Raji (cell line): Measurements from ENCODE around the gene RPS26.

Source experiments
- POLR2A ChIP-seq: IDR thresholded peaks from 2 replicates; pipeline ENCODE4 v1.6.1; 2011; ENCODE audit warnings: low read depth, low read length, control low read depth; ENCODE audit not compliant: insufficient read depth

The RPS26 gene

DNA sequence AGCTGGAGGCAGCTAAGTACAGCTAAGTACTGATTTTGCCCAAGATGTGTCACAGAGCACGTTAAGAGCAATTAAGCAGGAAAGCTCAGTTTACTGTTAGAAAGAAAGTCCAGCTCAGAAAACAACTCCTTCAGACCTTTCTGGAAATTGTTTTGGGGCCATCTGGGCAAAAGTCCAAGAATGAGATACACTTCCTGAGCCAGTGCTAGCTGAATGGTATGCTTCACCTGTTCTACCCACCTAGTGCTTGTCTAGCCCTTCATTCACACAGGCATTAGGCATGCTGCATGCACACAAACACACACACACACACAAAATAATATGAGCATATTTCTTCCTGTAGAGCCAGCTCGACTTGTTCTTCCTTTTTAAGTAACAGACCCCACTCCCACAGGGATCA lies 27.5 kb upstream of the RPS26 start:
- no peak for TF ChIP-seq POLR2A

GRCh38 chr12:56017181-56017580 lies 24.5 kb upstream of the RPS26 start:
- no peak for TF ChIP-seq POLR2A

- no peak for TF ChIP-seq POLR2A
Measured at GRCh38 chr12:56018356-56018755, 23.4 kb upstream of the RPS26 start.

- TF ChIP-seq POLR2A: no peak
Measured at GRCh38 chr12:56020423-56021184, 21.1 kb upstream of the RPS26 start, which contains the start of gene IKZF4. IKZF4 (plus strand) TSS chr12:56021043; CDS start chr12:56021494, 451 bp downstream.

DNA sequence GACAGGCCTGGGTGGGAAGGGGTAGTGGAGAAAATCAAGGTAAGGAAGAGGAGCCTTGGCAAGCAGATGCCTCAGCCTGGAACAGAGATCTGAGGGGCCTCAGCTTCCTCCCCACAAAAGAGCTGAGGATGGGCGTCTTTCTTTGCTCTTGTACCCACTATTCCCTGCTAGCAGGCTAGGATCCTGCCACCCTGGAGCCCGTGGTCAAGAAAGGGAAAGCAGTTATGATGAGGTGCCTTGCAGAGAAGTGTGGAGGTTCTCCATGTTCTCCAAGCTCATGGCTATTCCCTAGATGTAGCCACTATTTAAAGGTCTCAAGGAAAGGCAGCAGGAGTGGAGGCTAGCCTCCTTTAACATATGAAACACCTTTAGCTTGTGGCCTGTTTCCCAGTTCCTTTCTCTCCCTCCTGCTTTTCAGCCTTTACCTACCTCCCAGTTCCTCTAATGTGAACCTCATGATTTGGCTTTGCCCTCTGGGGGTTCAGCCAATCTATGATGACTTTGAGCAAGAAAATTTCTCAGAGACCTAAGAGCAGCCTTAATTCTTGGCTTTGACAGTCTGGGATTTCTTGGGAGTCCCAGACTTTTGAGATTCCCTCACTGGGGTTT lies 19.7 kb upstream of the RPS26 start:
- no peak for TF ChIP-seq POLR2A

DNA sequence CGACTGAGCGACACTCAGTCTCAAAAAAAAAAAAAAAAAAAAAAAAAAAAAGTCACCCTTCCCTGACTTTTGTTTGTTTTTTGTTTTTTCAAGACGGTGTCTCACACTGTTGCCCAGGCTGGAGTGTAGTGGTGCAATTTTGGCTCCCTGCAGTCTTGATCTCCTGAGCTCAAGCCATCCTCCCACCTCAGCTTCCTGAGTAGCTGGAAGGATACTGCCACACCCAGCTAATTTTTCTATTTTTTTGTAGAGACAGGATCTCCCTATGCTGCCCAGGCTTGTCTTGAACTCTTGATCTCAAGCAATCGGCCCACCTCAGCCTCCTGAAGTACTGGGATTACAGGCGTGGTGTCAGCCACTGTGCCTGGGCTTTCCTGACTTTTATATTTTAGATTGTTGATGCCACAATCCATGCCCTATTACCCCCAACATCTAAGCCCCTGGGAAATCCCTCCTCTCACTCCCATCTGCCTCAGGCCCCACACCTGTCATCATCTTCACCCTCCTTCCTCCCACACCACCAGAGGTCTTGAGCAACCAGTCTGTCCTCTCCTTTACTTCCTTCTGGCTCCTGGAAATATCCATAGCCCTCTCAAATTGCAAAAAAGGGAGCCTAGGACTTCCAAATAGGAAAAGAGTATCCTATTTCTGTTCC lies 13.1 kb upstream of the RPS26 start:
- no peak for TF ChIP-seq POLR2A

DNA sequence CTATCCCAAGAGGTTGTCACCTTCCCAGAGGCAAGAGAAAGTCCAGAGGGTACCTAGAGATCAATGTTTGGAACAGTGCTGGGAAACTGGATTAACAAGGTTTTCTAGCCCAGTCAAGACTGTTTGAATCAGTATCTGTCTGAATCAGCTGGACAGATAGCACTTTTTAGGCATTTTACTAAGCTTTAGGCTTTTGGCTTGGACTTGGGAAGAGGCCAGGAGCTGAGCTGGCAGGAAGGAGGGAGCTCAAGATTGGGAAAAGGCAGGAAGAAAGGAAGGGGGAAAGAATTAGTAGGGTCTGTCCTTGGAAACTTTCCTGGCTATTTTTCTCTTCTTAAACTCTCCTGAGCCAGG lies 12.6 kb upstream of the RPS26 start:
- no peak for TF ChIP-seq POLR2A

- no peak for TF ChIP-seq POLR2A
Measured at GRCh38 chr12:56029666-56030293, 11.9 kb upstream of the RPS26 start.

DNA sequence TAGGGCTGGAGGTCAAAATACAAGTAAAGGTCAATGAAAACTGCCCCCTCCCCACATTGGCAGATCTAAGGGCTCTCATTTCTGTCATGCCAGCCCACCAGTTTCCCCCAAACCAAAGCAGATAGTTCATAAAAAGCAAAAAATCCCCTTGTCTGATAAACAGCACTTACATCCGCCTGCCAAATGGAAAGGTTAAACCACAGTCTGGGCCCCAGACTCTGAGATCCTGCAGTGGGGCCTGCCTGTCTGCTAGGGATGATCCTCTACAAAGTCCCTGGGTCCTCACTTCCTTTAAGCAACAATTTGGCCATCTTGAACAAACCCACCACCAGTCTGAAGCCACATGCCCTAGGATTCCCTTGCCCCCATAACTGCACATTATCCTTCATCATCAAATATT lies 9.7 kb upstream of the RPS26 start:
- TF ChIP-seq POLR2A: no peak

- no peak for TF ChIP-seq POLR2A
Measured at GRCh38 chr12:56034586-56035332, 7.0 kb upstream of the RPS26 start.

DNA sequence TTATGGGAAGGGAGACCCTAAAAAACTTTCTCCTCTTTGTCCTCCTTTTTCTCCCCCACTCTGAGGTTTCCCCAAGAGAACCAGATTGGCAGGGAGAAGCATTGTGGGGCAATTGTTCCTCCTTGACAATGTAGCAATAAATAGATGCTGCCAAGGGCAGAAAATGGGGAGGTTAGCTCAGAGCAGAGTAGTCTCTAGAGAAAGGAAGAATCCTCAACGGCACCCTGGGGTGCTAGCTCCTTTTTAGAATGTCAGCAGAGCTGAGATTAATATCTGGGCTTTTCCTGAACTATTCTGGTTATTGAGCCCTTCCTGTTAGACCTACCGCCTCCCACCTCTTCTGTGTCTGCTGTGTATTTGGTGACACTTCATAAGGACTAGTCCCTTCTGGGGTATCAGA lies 4.6 kb upstream of the RPS26 start:
- no peak for TF ChIP-seq POLR2A

DNA sequence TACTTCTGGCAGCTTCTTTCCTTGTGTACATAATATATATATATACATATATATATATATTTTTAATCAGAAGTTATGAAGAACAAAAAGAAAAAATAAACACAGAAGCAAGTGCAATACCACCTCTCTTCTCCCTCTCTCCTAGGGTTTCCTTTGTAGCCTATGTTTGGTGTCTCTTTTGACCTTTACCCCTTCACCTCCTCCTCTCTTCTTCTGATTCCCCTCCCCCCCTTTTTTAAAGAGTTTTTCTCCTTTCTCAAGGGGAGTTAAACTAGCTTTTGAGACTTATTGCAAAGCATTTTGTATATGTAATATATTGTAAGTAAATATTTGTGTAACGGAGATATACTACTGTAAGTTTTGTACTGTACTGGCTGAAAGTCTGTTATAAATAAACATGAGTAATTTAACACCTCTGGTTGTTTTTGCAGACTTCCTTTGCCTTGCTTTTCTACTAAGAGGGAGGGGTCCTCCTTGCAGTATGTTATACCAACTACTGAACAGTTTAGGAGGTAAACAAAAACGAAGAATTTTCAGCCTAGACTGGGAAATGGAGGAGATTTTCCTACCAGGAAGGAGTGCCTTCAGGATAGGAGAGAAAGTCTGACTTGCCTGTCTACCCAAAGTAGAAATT lies 3.6 kb upstream of the RPS26 start:
- TF ChIP-seq POLR2A: no peak

DNA sequence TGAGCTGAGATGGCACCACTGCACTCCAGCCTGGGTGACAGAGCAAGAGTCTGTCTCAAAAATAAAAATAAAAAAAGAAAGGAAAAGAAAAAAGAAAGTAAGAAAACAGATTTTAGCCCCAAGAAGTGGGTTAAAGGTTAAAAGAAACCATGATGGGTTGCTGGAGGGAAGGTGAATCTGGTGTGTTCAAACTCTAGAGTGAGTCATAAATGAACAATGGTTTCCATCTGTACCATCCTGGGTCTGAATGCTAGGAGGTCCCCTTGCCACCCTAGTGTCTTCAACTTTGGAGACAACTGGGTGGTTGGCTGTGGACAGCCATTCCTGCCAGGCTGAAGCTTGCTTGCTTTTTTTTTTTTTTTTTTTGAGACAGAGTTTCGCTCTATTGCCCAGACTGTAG lies 1.6 kb upstream of the RPS26 start:
- TF ChIP-seq POLR2A: no peak

DNA sequence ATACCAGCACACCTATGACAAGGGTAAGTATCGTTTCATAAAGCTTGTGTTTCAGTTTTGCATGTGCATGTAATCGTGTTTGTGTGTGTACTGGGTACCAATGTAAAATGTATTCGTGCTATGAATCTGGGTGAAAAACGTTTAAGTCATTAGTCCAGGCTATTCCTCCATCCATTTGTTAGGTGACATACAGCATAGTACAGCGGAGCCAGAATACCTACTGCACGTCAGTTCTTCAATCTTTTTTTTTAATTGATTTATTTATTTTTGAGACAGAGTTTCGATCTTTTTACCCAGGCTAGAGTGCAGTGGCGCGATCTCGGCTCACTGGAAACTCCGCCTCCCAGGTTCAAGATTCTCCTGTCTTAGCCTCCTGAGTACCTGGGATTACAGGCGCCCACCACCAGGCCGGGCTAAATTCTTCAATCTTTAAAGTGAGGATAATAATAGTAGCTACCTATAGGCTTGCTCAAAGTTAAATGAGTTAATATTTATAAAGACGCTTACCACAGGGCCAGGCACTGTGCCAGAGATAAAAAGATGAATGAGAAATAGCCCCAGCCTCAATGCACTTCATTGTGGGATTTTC lies 661 bp upstream of the RPS26 start:
- TF ChIP-seq POLR2A: no peak

DNA sequence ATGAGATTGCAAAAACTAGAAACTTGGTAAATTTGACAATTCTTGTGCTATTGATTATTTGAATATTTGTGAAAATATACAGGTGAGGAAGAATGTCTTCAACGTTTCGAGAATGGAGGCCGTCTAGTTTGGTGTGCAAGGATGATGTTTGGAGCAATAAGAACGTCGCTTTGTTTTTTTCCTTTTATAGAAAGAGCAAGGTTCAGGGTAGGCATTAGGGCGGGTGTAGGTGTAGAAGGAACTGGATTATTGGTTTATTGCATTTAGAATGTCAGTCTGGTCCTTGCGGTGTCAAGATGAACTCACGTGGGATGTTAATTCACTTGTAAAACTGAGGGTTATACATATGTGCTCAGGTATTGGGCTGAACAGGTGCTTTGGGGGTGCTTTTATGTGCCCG lies 1.1 kb downstream of the RPS26 start:
- no peak for TF ChIP-seq POLR2A
